ENCODE results near the gene KY. TPM values are rescaled to one million over a fixed set of nuclear protein-coding genes. Genes with fewer than 3 reads are reported as not detected.

KY gene
- total RNA-seq, 1 donor from 2014 or later, result 12.1 TPM

- Histone ChIP-seq H3K27ac (replicated peaks) (no peak overlapping the region), H3K4me1 (peaks cover 64% of the 10 kb centered on the region), H3K36me3 (peaks cover 4% of the 10 kb centered on the region), H3K4me3 (no peak overlapping the region), H3K9me3 (replicated peaks) (no peaks in the 10 kb centered on the region), H3K27me3 (ENCODE audit: low read depth) (no peaks in the 10 kb centered on the region)
- DNase-seq, result no peak
- TF ChIP-seq CTCF (IDR thresholded peaks at IDR 0.05; ENCODE audit: borderline replicate concordance), result no peak
- intact Hi-C loops (cut with micrococcal nuclease), result no loop called here
Measured at GRCh38 chr3:134643150-134643675, 7.6 kb downstream of the KY start.

- Histone ChIP-seq H3K9me3 (replicated peaks) (no peaks in the 10 kb centered on the region), H3K36me3 (peaks cover 2% of the 10 kb centered on the region), H3K27ac (replicated peaks) (peak overlapping the region; percentile 44), H3K4me1 (peaks cover 64% of the 10 kb centered on the region), H3K27me3 (ENCODE audit: low read depth) (no peaks in the 10 kb centered on the region), H3K4me3 (no peak overlapping the region)
- DNase-seq, result no peak
- intact Hi-C loops (cut with micrococcal nuclease), result no loop called here
- TF ChIP-seq CTCF (IDR thresholded peaks at IDR 0.05; ENCODE audit: borderline replicate concordance), result no peak
Measured at GRCh38 chr3:134642445-134643149, 8.2 kb downstream of the KY start.

GRCh38 chr3:134641671-134642300 is 9.0 kb downstream of the KY start:
- Histone ChIP-seq H3K27me3 (ENCODE audit: low read depth) (no peaks in the 10 kb centered on the region), H3K27ac (replicated peaks) (peak overlapping the region; percentile 44), H3K36me3 (no peaks in the 10 kb centered on the region), H3K4me3 (no peak overlapping the region), H3K4me1 (peaks cover 59% of the 10 kb centered on the region), H3K9me3 (replicated peaks) (no peaks in the 10 kb centered on the region)
- intact Hi-C loops (cut with micrococcal nuclease), result no loop called here
- DNase-seq, result no peak
- no peak for TF ChIP-seq CTCF (IDR thresholded peaks at IDR 0.05; ENCODE audit: borderline replicate concordance)

- Histone ChIP-seq H3K4me1 (peaks cover 51% of the 10 kb centered on the region), H3K27ac (replicated peaks) (peak overlapping the region; percentile 44), H3K9me3 (replicated peaks) (no peaks in the 10 kb centered on the region), H3K36me3 (no peaks in the 10 kb centered on the region), H3K27me3 (ENCODE audit: low read depth) (no peaks in the 10 kb centered on the region), H3K4me3 (no peak overlapping the region)
- peak; percentile 51 for TF ChIP-seq CTCF (IDR thresholded peaks at IDR 0.05; ENCODE audit: borderline replicate concordance)
- intact Hi-C loops (cut with micrococcal nuclease), result no loop called here
- no peak for DNase-seq
Measured at GRCh38 chr3:134640872-134641470, 9.9 kb downstream of the KY start.

GRCh38 chr3:134640378-134640777 is 10.4 kb downstream of the KY start:
- Histone ChIP-seq H3K9me3 (replicated peaks) (no peaks in the 10 kb centered on the region), H3K4me1 (peaks cover 45% of the 10 kb centered on the region), H3K36me3 (no peaks in the 10 kb centered on the region), H3K27ac (replicated peaks) (no peak overlapping the region), H3K4me3 (no peak overlapping the region), H3K27me3 (ENCODE audit: low read depth) (no peaks in the 10 kb centered on the region)
- DNase-seq, result no peak
- TF ChIP-seq CTCF (IDR thresholded peaks at IDR 0.05; ENCODE audit: borderline replicate concordance), result no peak
- intact Hi-C loops (cut with micrococcal nuclease), result no loop called here

All from left ventricle myocardium inferior (tissue), 1 donor.